HG02840 (cell line): Measurements from ENCODE around the gene GADL1.

Source experiments
- ATAC-seq: cut with Tn5 transposase; IDR thresholded peaks from one replicate; pipeline ENCODE4 v1.9.1; 2021; ENCODE audit warnings: mild to moderate bottlenecking, moderate library complexity, moderate number of reproducible peaks; ENCODE audit not compliant: unreplicated experiment, low FRiP score

The GADL1 gene

DNA sequence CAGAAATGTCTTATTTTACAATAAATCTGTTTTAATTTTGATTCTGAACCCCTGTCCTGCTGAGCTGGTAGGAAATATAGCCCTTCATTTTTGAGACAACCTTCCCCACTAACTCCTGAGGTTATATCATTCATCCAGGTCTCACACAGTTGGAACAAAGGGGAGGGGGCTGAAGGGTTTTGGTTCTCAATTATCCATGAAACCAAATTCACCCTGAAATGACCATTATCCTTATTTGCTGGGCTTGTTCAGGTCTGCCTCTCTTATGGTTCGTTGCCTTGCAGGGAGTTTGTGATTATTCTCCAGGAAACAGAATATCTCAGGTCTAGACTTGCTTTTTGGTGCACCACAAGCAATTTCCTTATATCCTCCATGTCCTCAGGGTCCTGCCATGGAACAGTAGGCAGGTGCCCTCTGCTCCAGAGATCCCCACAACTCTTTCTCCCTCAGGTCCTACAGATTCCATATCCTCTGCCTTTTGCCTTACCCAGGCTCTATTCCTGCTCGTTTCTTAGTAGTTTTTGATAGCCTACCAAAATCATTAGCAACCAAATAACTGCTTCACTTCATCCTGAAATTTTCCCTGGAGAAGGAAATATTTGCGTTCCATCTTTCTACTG, 193.6 kb downstream of the GADL1 start:
- ATAC-seq = no peak

DNA sequence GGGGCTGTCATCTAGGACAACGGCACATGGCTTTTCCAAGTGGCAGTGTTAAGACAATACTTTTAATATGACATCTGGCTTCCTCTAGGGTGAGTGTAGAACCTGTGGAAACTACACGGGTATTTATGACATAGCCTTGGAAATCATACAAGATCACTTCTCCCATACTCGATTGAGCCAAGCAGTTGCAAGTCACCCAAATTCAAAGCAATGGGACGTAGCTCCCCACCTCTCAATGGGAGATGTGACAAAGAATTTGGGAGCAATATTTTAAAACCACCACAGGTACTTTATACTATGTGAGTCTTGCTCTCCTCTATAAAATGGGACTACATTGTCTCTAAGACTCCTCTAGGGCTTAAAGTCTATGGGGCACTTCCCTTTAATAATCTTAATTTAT, 194.5 kb downstream of the GADL1 start:
- no peak for ATAC-seq

GRCh38 chr3:30698549-30698948, 195.9 kb downstream of the GADL1 start:
- no peak for ATAC-seq

DNA sequence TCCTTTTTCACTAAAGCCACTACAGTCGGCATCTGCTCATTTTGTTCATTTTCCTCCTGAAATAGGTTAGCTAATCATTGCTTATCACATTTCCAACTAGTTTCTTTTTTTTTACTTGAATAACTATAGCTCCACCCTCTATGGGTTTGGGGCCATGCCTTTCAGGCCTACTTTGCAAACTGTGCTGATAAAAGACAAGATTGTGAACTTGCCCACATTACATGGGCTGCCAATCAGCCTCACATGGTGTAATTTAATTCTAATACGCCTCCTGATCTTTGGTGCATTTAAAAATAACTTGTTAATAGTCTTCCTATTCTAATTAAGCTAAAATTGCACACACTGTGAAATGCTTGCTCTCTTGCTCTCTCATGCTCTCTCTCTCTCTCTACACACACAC, 197.6 kb downstream of the GADL1 start:
- ATAC-seq = no peak

DNA sequence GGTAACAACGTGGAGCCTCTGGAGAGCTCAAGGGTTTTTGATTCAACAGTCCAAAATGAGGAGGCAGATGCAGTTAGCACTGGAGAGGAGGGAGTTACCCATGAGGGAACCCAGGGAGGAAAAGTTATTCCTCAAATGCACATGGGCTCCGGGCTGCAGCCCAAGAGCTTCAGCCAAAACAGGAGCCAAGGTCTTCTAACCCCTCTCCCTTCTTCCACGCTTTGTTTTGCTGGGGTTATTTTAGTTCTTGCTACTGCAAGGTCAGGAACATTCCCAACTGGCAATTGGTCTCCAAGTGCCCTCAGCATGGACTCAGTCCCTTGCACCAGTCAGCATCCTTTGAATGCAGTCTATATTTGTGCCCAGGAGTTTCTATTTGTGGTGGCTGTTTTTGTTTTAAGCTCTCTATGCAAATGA, 198.1 kb downstream of the GADL1 start:
- ATAC-seq = no peak

- ATAC-seq = no peak
These were observed 199.0 kb downstream of the GADL1 start for GRCh38 chr3:30695302-30696061.

DNA sequence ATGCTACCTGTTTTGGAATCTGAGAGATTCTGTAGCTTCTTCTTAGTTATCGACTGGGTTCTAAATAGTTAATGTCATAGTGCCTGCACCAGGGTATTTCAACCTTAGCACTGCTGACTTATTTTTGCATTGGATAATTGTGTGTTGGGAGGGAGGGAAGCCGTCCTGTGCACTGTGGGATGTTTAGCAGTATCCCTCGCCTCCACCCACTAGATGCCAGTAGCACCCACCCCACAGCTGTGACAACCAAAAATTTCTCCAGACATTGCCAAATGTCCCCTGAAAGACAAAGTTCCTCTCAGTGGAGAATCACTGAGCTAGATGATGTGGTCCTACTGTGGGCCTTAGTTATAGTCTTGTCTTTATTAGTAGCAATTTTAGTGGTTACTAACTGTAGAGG, 199.8 kb downstream of the GADL1 start:
- ATAC-seq = no peak

DNA sequence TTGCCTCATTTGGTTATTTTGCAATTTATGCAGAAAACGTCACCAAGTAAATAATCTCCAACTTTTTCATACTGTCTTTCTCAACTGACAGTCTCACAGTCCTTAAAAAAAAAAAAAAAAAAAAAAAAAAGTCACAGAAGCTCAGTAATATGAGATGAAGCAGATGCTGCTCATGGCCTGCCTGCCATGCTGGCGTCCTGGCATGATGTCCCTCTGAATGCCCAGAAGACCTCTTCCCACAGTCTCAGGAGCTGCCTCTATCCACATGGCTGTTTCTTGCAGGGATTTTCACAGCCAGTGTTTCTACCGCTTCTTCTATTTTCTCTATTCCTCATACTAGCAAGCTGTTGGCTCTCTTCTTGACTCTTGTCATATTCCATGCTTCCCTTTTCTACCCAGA, 200.3 kb downstream of the GADL1 start:
- ATAC-seq = no peak

DNA sequence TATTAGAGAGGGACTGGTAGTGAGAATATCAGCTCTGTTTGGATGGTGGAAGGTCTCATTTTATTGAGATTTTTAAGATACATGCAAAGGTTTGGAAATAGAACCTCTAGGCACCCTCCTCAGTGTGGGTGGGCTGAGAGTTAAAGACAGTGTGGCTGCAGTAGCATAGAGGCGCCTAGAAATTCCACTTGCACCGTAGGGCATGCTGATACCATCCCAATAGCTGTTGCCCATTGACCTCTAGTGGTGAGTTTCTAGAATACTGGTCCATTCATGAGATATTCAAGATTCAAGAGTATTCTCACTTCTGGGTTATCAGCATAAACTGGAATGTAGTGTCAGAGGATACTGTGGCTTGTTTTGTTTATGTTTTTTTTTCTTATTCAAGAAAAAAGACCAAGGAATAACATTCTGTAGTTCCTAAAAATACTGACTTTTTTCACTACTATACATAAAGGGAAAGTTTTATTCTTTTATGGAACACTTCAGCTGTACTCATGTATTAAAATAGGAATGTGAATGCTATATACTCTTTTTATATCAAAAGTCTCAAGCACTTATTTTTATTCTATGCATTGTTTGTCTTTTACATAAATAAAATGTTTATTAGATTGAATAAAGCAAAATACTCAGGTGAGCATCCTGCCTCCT, 200.9 kb downstream of the GADL1 start:
- peak; percentile 86 for ATAC-seq

DNA sequence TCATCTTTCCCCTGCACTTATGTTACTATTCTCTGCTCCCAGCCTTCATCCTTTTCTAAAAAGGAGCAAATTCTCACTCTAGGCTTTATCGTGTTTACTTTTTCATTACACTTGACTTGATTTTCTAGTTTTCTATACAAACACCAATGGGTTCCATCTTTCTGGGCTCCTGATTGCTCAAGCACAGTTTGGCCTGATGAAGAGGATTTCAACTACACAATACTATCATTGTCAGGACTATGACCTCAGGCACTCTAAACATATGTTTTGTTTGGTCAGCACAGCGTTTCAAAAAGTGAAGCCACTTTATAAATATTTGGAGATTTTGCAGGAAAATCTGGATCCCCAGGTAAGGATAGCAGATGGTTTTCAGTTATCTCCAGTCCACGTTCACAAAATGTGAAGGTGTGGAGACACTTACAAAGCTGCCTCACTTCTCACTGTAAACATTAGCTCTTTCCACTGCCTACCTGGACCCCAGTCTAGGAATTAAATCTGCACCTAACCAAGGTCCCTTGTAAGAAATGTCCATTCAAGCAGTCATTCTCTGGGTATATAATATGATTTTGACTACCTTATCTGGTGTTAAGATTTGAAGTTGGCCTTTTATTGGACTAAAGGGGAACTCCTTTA, 201.8 kb downstream of the GADL1 start:
- no peak for ATAC-seq

GRCh38 chr3:30691944-30692343, 202.5 kb downstream of the GADL1 start:
- ATAC-seq = no peak

- ATAC-seq = no peak
These were observed 203.1 kb downstream of the GADL1 start for GRCh38 chr3:30691249-30691880.

DNA sequence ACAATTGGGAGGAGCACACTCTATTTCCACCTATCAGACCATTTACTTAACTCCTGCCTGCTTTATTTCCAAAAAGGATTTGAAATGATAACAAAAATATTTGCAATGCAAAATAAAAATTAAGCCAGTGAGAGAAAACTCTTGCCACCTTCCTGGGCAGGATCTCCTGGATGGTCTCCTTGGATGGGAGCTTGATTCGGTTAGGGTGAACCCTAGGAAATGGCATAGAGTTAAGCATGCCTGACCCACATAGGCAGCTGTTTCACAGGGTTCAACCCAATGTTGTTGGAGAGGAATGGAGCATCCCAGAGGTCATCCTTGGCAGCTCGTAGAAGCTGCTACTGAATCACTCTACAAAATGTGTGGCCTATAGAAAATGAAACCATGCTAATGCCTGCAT, 204.3 kb downstream of the GADL1 start:
- no peak for ATAC-seq

GRCh38 chr3:30688776-30689641, 205.5 kb downstream of the GADL1 start:
- ATAC-seq = no peak

- no peak for ATAC-seq
These were observed 206.4 kb downstream of the GADL1 start for GRCh38 chr3:30687930-30688570.

DNA sequence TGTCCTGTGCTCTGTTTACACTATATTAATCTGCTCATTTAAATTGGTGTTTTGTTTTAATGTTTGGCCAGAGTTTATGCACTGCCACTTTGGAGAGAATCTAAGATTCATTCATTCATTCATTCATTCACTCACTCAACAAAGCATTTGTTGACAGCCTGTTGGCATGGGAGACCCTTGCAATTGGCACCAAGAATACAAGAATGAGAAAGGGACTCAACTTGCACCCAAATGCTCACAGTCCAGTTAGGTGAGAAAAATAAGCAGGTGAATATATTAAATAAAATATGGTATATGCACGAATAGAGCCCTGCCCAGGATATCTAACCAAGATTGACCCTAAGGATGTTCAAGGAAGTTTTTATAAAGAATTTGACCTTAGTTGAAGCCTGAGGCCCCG, 207.7 kb downstream of the GADL1 start:
- ATAC-seq = no peak

GRCh38 chr3:30686176-30686575, 208.3 kb downstream of the GADL1 start:
- ATAC-seq = no peak

- ATAC-seq = no peak
These were observed 209.2 kb downstream of the GADL1 start for GRCh38 chr3:30685267-30685667.

DNA sequence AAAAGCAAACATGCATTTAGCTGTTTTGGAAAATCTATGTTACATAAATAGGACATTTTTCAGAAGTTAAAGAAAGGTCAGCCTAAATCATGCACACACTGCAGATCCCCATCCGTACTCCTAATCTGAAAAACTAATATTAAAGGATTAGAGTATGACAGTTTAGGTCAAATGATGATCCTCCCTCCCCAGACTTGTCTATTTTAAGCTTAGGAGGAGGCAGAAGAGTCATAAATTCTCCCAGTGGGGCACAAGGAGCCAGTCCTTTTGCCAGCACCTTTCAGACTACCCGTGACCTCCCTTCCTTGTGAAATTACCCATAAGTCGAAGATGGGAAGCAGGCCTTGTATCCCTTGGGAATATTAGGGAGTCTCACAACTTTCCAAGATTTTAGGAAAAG, 210.1 kb downstream of the GADL1 start:
- no peak for ATAC-seq
